ENCODE data around the gene JAZF1. TPM values are rescaled to one million over a fixed set of nuclear protein-coding genes. Genes with fewer than 3 reads are reported as not detected.

JAZF1 gene
- total RNA-seq, 1 experiment from 2014 or later: 3.4 TPM

GRCh38 chr7:27992755-27993493, 187.7 kb downstream of the JAZF1 start:
- no peak overlapping the region for H3K4me2 ChIP-seq (ENCODE audit: low read length)
- H3K4me1 ChIP-seq (ENCODE audit: control insufficient read depth in 1 of 2, insufficient read depth in 2 of 2, low read length in 2 of 2): peaks cover 10% of the 10 kb centered on the region in 2 experiments
- TF ChIP-seq FOSL1 (IDR thresholded peaks at IDR 0.05; ENCODE audit: low read depth): no peak
- TF ChIP-seq REST (IDR thresholded peaks at IDR 0.05; ENCODE audit: low read depth): no peak
- TF ChIP-seq CBX3 (IDR thresholded peaks at IDR 0.05; ENCODE audit: low read depth): no peak
- H3K27ac ChIP-seq (ENCODE audit: low read depth, low read length): no peak overlapping the region
- H2AFZ ChIP-seq (ENCODE audit: low read depth, low read length, poor library complexity, severe bottlenecking): no peak overlapping the region
- POLR2A ChIA-PET: no interaction called here
- H3K4me3 ChIP-seq (replicated peaks in 1 of 2; ENCODE audit: low read depth in 1 of 2, low read length in 2 of 2): no peak overlapping the region
- no peaks in the 10 kb centered on the region for H3K9me2 ChIP-seq (ENCODE audit: insufficient read depth)
- no peaks in the 10 kb centered on the region for H3K36me3 ChIP-seq (ENCODE audit: control insufficient read depth in 1 of 2, insufficient read depth in 2 of 2, low read length in 2 of 2)
- H4K20me1 ChIP-seq (ENCODE audit: insufficient read depth): no peaks in the 10 kb centered on the region
- no peaks in the 10 kb centered on the region for H3K9me3 ChIP-seq (ENCODE audit: control insufficient read depth in 1 of 2, insufficient read depth in 1 of 2, low read depth in 1 of 2, low read length in 2 of 2)
- ATAC-seq (no peak), DNase-seq (ENCODE audit: low read depth, low spot score) (no peak)
- intact Hi-C loops (cut with micrococcal nuclease): no loop called here
- H3K79me2 ChIP-seq (ENCODE audit: insufficient read depth, low read length): no peaks in the 10 kb centered on the region
- no peak overlapping the region for H3K9ac ChIP-seq (ENCODE audit: low read length)
- no TSS peak for BruUV-seq (replicated peaks)
- CTCF ChIA-PET: no interaction called here
- RAD21 ChIA-PET (ENCODE audit: low non-redundant PET in 1 of 2, low total read pairs in 2 of 2, uncharacterized antibody in 2 of 2, unreplicated experiment in 2 of 2): no interaction called here
- H3K27me3 ChIP-seq (ENCODE audit: insufficient read depth, low read length): no peaks in the 10 kb centered on the region

- Histone ChIP-seq H3K27me3 (ENCODE audit: insufficient read depth, low read length) (no peaks in the 10 kb centered on the region), H3K4me2 (ENCODE audit: low read length) (no peak overlapping the region), H4K20me1 (ENCODE audit: insufficient read depth) (no peaks in the 10 kb centered on the region), H2AFZ (ENCODE audit: low read depth, low read length, poor library complexity, severe bottlenecking) (no peak overlapping the region), H3K9me3 (ENCODE audit: control insufficient read depth in 1 of 2, insufficient read depth in 1 of 2, low read depth in 1 of 2, low read length in 2 of 2) (no peaks in the 10 kb centered on the region), H3K9ac (ENCODE audit: low read length) (no peak overlapping the region), H3K79me2 (ENCODE audit: insufficient read depth, low read length) (no peaks in the 10 kb centered on the region), H3K9me2 (ENCODE audit: insufficient read depth) (no peaks in the 10 kb centered on the region), H3K27ac (ENCODE audit: low read depth, low read length) (no peak overlapping the region), H3K4me1 (ENCODE audit: control insufficient read depth in 1 of 2, insufficient read depth in 2 of 2, low read length in 2 of 2) (peaks cover 10% of the 10 kb centered on the region in 2 experiments), H3K36me3 (ENCODE audit: control insufficient read depth in 1 of 2, insufficient read depth in 2 of 2, low read length in 2 of 2) (no peaks in the 10 kb centered on the region), H3K4me3 (replicated peaks in 1 of 2; ENCODE audit: low read depth in 1 of 2, low read length in 2 of 2) (no peak overlapping the region)
- intact Hi-C loops (cut with micrococcal nuclease): no loop called here
- RAD21 ChIA-PET (ENCODE audit: low non-redundant PET in 1 of 2, low total read pairs in 2 of 2, uncharacterized antibody in 2 of 2, unreplicated experiment in 2 of 2): no interaction called here
- no TSS peak for BruUV-seq (replicated peaks)
- POLR2A ChIA-PET: no interaction called here
- ATAC-seq: no peak
- CTCF ChIA-PET: no interaction called here
- DNase-seq (ENCODE audit: low read depth, low spot score): no peak
- TF ChIP-seq SRF (IDR thresholded peaks at IDR 0.05; ENCODE audit: low read depth): no peak
- no peak for TF ChIP-seq JUND (IDR thresholded peaks at IDR 0.05)
- no peak for TF ChIP-seq POLR2A (IDR thresholded peaks at IDR 0.05; ENCODE audit: borderline replicate concordance, extremely low read depth, insufficient read depth, insufficient read length)
- no peak for TF ChIP-seq CBX3 (IDR thresholded peaks at IDR 0.05; ENCODE audit: low read depth)
- no peak for TF ChIP-seq ZNF274 (IDR thresholded peaks at IDR 0.05; ENCODE audit: low read depth, low read length)
- no peak for TF ChIP-seq RAD21 (IDR thresholded peaks at IDR 0.05; ENCODE audit: low read depth)
- TF ChIP-seq ELF1 (IDR thresholded peaks at IDR 0.05; ENCODE audit: borderline replicate concordance, low read depth): no peak
- TF ChIP-seq EGR1 (IDR thresholded peaks at IDR 0.05; ENCODE audit: low read depth): no peak
- TF ChIP-seq FOSL1 (IDR thresholded peaks at IDR 0.05; ENCODE audit: low read depth): no peak
- no peak for TF ChIP-seq TCF7L2 (IDR thresholded peaks at IDR 0.05; ENCODE audit: borderline replicate concordance, extremely low read depth, insufficient read depth, insufficient read length)
- TF ChIP-seq CTCF (IDR thresholded peaks at IDR 0.05 in 2 of 3, conservative IDR thresholded peaks at IDR 0.05 in 1 of 3; ENCODE audit: borderline replicate concordance in 1 of 3, insufficient read depth in 1 of 3, low read depth in 2 of 3, low read length in 2 of 3): no peak
Measured at GRCh38 chr7:27992097-27992496, 188.5 kb downstream of the JAZF1 start.
